OCI-LY3 (cell line): ENCODE data around the gene KCNN2.

Experiments
- H2AFZ ChIP-seq: fragments of 200-600, 300-600 bp; shearing (Covaris generic); 2 replicates; pipeline ENCODE4 v1.6.0; 2014; ENCODE audit warnings: antibody characterized with exemption, low read depth, low read length
- H3K27ac ChIP-seq: fragments of 200-600, 300-600 bp; sonication (generic); 2 replicates; pipeline ENCODE4 v1.5.1; 2014; ENCODE audit warnings: mild to moderate bottlenecking, low read length, moderate library complexity, mixed read lengths
- H3K27me3 ChIP-seq: fragments of 200-600, 300-600 bp; sonication (generic); 2 replicates; pipeline ENCODE4 v1.6.1; 2014; ENCODE audit warnings: low read depth, low read length, mixed read lengths
- H3K36me3 ChIP-seq: fragments of 200-600, 300-600 bp; sonication (generic); replicated peaks from 2 replicates; pipeline ENCODE3; 2014; ENCODE audit warnings: low read depth, low read length, mixed read lengths
- H3K4me1 ChIP-seq: fragments of 300-600, 200-600 bp; sonication (generic); 2 replicates; pipeline ENCODE4 v1.6.1; 2014; ENCODE audit warnings: low read length, mixed read lengths
- H3K4me2 ChIP-seq: fragments of 200-600, 300-600 bp; sonication (generic); 2 replicates; pipeline ENCODE4 v1.6.1; 2014; ENCODE audit warnings: low read length, mixed read lengths
- H3K4me3 ChIP-seq: fragments of 300-600, 200-600 bp; sonication (generic); 2 replicates; pipeline ENCODE4 v1.5.1; 2014; ENCODE audit warnings: antibody characterized with exemption, mild to moderate bottlenecking, low read length, moderate library complexity
- H3K79me2 ChIP-seq: fragments of 300-600, 200-600 bp; shearing (Covaris generic); 2 replicates; pipeline ENCODE4 v1.6.1; 2014; ENCODE audit warnings: mild to moderate bottlenecking, low read length, mixed read lengths
- H3K9ac ChIP-seq: fragments of 300-600, 200-600 bp; shearing (Covaris generic); 2 replicates; pipeline ENCODE4 v1.6.0; 2014; ENCODE audit warnings: mild to moderate bottlenecking, low read length, moderate library complexity
- H3K9me3 ChIP-seq: fragments of 200-600, 300-600 bp; shearing (Covaris generic); 2 replicates; pipeline ENCODE4 v1.6.1; 2014; ENCODE audit warnings: low read length, mixed read lengths; ENCODE audit not compliant: insufficient read depth
- H4K20me1 ChIP-seq: fragments of 200-600, 300-600 bp; sonication (generic); 2 replicates; pipeline ENCODE4 v1.6.1; 2016; ENCODE audit warnings: low read length, mixed read lengths; ENCODE audit not compliant: insufficient read depth
- EZH2phosphoT487 ChIP-seq: fragments of 200-600 bp; shearing (Covaris generic); IDR thresholded peaks from 2 replicates; pipeline ENCODE4 v1.6.1; 2018; ENCODE audit warnings: antibody characterized with exemption, mixed run types, low read depth
- TF ChIP-seq, protein P1 (sequence below): fragments of 200-600, 300-600 bp; sonication (generic); IDR thresholded peaks from 2 replicates; pipeline ENCODE4 v1.5.1; 2014; ENCODE audit warnings: antibody characterized with exemption, low read length, low read depth

KCNN2 gene

DNA sequence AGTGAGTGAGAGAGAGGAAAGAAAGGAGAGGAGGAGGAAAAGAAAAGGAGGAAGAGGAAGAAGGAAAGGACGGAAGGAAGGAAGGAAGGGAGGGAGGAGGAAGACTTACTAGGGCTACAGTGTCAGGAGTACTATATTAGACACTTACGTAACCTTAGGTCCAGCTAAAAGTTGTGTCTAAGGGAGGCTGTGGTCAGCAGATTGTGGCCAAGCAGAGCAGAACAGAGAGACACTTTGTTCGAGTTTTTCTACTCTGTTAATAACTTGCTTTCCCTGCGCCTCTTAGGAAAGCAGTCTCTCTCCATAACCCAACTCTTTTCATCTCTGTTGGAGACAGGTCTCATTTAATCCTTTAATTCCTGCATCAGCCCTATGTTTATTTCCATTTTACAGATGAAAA, 138.9 kb downstream of the KCNN2 start:
- TF ChIP-seq, protein P1, sequence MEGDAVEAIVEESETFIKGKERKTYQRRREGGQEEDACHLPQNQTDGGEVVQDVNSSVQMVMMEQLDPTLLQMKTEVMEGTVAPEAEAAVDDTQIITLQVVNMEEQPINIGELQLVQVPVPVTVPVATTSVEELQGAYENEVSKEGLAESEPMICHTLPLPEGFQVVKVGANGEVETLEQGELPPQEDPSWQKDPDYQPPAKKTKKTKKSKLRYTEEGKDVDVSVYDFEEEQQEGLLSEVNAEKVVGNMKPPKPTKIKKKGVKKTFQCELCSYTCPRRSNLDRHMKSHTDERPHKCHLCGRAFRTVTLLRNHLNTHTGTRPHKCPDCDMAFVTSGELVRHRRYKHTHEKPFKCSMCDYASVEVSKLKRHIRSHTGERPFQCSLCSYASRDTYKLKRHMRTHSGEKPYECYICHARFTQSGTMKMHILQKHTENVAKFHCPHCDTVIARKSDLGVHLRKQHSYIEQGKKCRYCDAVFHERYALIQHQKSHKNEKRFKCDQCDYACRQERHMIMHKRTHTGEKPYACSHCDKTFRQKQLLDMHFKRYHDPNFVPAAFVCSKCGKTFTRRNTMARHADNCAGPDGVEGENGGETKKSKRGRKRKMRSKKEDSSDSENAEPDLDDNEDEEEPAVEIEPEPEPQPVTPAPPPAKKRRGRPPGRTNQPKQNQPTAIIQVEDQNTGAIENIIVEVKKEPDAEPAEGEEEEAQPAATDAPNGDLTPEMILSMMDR: no peak
- no peak for TF ChIP-seq EZH2phosphoT487
- H3K4me3 ChIP-seq: no peak overlapping the region

DNA sequence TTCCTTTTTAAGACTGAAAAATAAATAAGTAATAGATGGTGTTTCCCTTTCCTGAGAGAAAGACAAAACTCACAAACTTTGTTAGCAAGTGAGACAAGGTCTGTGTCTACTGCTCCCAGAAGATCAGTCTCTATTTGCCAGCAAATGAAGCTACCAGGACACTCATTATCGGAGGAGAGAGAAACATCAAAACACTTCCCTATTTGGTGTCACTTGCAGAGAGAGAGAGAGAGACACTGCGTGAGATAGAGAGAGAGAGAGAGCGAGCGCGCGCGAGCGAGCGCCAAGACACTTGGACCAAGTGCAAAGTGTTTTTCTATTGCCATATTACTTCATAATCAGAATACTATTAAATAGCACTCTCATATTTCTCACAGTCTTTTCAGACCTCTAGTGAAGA, 142.7 kb downstream of the KCNN2 start:
- Histone ChIP-seq H3K27me3 (no peaks in the 10 kb centered on the region), H3K4me3 (no peak overlapping the region), H3K79me2 (no peaks in the 10 kb centered on the region), H3K4me1 (no peaks in the 10 kb centered on the region), H3K27ac (no peak overlapping the region), H3K4me2 (no peak overlapping the region), H3K9ac (no peak overlapping the region), H4K20me1 (no peaks in the 10 kb centered on the region), H2AFZ (no peak overlapping the region), H3K36me3 (no peaks in the 10 kb centered on the region), H3K9me3 (no peaks in the 10 kb centered on the region)
- TF ChIP-seq, protein P1: no peak
- no peak for TF ChIP-seq EZH2phosphoT487

More for the DNA sequence above, 138.9 kb downstream of the KCNN2 start:
- no peaks in the 10 kb centered on the region for H3K9me3 ChIP-seq
- H3K4me2 ChIP-seq: no peak overlapping the region
- no peak overlapping the region for H3K9ac ChIP-seq
- no peak overlapping the region for H2AFZ ChIP-seq
- no peaks in the 10 kb centered on the region for H3K36me3 ChIP-seq
- H4K20me1 ChIP-seq: no peaks in the 10 kb centered on the region
- no peak overlapping the region for H3K27ac ChIP-seq
- no peaks in the 10 kb centered on the region for H3K4me1 ChIP-seq
- H3K27me3 ChIP-seq: no peaks in the 10 kb centered on the region
- H3K79me2 ChIP-seq: no peaks in the 10 kb centered on the region

DNA sequence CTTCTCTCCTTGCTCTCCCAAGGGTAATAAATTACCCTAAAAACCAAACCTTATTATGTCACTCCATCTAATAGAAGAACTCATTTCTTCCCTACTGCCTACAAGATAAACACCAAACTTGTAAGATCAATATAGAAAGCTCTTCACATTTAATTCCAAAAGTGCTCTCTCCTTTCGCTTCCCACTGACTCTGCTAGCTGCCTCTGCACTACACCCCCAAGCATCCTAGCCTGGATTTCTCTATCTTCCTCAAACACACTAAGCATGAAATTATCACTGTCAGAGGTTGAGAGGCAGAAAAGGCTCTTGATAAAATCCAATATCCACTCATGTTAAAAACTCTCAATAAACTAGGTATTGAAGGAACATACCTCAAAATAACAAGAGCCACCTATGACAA, 162.4 kb downstream of the KCNN2 start:
- Histone ChIP-seq H3K36me3 (no peaks in the 10 kb centered on the region), H3K27me3 (no peaks in the 10 kb centered on the region), H3K27ac (no peak overlapping the region), H3K9me3 (no peaks in the 10 kb centered on the region), H4K20me1 (no peaks in the 10 kb centered on the region), H2AFZ (no peak overlapping the region), H3K79me2 (no peaks in the 10 kb centered on the region), H3K4me2 (no peak overlapping the region), H3K4me1 (no peaks in the 10 kb centered on the region), H3K9ac (no peak overlapping the region), H3K4me3 (no peak overlapping the region)
- TF ChIP-seq EZH2phosphoT487: no peak
- TF ChIP-seq, protein P1: no peak

DNA sequence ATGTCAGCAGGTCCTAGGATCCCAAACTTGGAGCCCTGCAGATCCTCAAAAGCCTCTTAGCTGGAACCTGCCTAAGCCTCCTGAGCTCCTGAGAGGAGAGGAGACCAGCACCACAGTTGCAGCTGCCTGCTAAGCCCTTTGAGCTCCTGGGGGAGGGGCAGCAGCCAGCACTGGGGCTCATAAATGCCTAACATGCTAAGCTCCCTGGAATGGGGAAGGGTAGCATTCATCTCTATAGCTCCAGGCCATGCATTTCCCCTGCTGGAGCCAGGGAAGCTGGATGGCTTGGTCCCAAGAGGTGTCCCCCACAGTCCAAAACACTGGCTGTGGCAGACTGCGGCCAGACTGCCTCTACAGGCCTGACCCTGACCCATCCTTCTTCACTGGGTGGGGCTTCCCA, 182.7 kb downstream of the KCNN2 start:
- Histone ChIP-seq H3K27me3 (no peaks in the 10 kb centered on the region), H3K4me3 (no peak overlapping the region), H3K4me1 (no peaks in the 10 kb centered on the region), H3K9ac (no peak overlapping the region), H3K27ac (no peak overlapping the region), H4K20me1 (no peaks in the 10 kb centered on the region), H3K79me2 (no peaks in the 10 kb centered on the region), H3K4me2 (no peak overlapping the region), H3K9me3 (no peaks in the 10 kb centered on the region), H2AFZ (no peak overlapping the region), H3K36me3 (no peaks in the 10 kb centered on the region)
- TF ChIP-seq EZH2phosphoT487: no peak
- TF ChIP-seq, protein P1: no peak
